ENCODE data around the gene SBNO2. TPM values are rescaled to one million over a fixed set of nuclear protein-coding genes. Genes with fewer than 3 reads are reported as not detected.
"Not testable (repeated sequence)": the region's sequence is repeated elsewhere in the genome, so short reads cannot be mapped to it uniquely, and the experiment has no call there.

Gene SBNO2
- total RNA-seq, 1 donor from 2014 or later, result 3.3 TPM

DNA sequence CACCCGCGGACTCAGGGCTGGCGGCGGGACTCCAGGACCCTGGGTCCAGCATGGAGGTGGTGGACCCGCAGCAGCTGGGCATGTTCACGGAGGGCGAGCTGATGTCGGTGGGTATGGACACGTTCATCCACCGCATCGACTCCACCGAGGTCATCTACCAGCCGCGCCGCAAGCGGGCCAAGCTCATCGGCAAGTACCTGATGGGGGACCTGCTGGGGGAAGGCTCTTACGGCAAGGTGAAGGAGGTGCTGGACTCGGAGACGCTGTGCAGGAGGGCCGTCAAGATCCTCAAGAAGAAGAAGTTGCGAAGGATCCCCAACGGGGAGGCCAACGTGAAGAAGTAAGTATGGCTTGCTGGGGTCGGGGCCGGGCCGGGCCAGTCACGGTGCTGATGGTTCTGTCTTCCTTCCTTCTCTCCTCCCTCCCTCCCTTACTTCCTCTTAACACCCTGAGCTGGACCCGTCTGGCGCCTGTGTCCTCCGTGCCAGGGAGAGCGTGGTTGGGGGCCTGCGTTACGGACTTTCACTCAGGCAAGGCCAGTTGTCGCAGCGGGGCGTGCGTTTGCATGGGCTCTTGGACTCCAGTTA is 32.9 kb upstream of the SBNO2 start:
- peaks cover 25% of the 10 kb centered on the region for H3F3A ChIP-seq (ENCODE audit: low read depth)
- no peak overlapping the region for H3K27ac ChIP-seq

GRCh38 chr19:1206150-1206863 is 32.2 kb upstream of the SBNO2 start:
- H3K9me3 Mint-ChIP-seq, result no peaks in the 10 kb centered on the region
- peak overlapping the region; percentile 96 for H3K4me3 Mint-ChIP-seq
- Histone ChIP-seq H3K9me3 (ENCODE audit: low read depth) (no peaks in the 10 kb centered on the region), H3F3A (ENCODE audit: low read depth) (peaks cover 25% of the 10 kb centered on the region), H2AFZ (replicated peaks) (no peak overlapping the region), H4K20me1 (ENCODE audit: low read depth) (peaks cover 52% of the 10 kb centered on the region), H3K4me3 (peak overlapping the region; percentile 82), H3K4me1 (peaks cover 17% of the 10 kb centered on the region), H3K27me3 (no peaks in the 10 kb centered on the region), H3K79me2 (ENCODE audit: low read depth) (peaks cover 52% of the 10 kb centered on the region), H3K4me2 (peak overlapping the region; percentile 97), H3K9ac (peak overlapping the region; percentile 53), H3K36me3 (no peaks in the 10 kb centered on the region), H3K27ac (no peak overlapping the region)
- H3K27me3 Mint-ChIP-seq (ENCODE audit: insufficient read depth, low read depth), result peaks cover 6% of the 10 kb centered on the region
- H3K4me1 Mint-ChIP-seq, result peaks cover 26% of the 10 kb centered on the region
- peaks cover 7% of the 10 kb centered on the region for H3K36me3 Mint-ChIP-seq
- DNase-seq (ENCODE audit: low spot score), result peak; percentile 50
- TF ChIP-seq EZH2phosphoT487 (IDR thresholded peaks at IDR 0.05) (no peak), EZH2 (IDR thresholded peaks at IDR 0.05) (no peak)
- TF ChIP-seq, protein P1, sequence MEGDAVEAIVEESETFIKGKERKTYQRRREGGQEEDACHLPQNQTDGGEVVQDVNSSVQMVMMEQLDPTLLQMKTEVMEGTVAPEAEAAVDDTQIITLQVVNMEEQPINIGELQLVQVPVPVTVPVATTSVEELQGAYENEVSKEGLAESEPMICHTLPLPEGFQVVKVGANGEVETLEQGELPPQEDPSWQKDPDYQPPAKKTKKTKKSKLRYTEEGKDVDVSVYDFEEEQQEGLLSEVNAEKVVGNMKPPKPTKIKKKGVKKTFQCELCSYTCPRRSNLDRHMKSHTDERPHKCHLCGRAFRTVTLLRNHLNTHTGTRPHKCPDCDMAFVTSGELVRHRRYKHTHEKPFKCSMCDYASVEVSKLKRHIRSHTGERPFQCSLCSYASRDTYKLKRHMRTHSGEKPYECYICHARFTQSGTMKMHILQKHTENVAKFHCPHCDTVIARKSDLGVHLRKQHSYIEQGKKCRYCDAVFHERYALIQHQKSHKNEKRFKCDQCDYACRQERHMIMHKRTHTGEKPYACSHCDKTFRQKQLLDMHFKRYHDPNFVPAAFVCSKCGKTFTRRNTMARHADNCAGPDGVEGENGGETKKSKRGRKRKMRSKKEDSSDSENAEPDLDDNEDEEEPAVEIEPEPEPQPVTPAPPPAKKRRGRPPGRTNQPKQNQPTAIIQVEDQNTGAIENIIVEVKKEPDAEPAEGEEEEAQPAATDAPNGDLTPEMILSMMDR (IDR thresholded peaks at IDR 0.05), result no peak
- no peak overlapping the region for H3K27ac Mint-ChIP-seq

More for the DNA sequence above, 32.9 kb upstream of the SBNO2 start:
- H3K27me3 ChIP-seq, result no peaks in the 10 kb centered on the region
- Mint-ChIP-seq H3K4me1 (peaks cover 29% of the 10 kb centered on the region), H3K4me3 (peak overlapping the region; percentile 96), H3K27ac (no peak overlapping the region), H3K9me3 (no peaks in the 10 kb centered on the region), H3K27me3 (ENCODE audit: insufficient read depth, low read depth) (peaks cover 6% of the 10 kb centered on the region), H3K36me3 (peaks cover 10% of the 10 kb centered on the region)
- H3K79me2 ChIP-seq (ENCODE audit: low read depth), result peaks cover 59% of the 10 kb centered on the region
- peaks cover 59% of the 10 kb centered on the region for H4K20me1 ChIP-seq (ENCODE audit: low read depth)
- H3K9me3 ChIP-seq (ENCODE audit: low read depth), result no peaks in the 10 kb centered on the region
- peak overlapping the region; percentile 53 for H3K9ac ChIP-seq
- no peaks in the 10 kb centered on the region for H3K36me3 ChIP-seq
- DNase-seq (ENCODE audit: low spot score), result no peak
- H3K4me3 ChIP-seq, result peak overlapping the region; percentile 82
- H2AFZ ChIP-seq (replicated peaks), result no peak overlapping the region
- peak overlapping the region; percentile 97 for H3K4me2 ChIP-seq
- no peak for TF ChIP-seq EZH2 (IDR thresholded peaks at IDR 0.05)
- TF ChIP-seq, protein P1 (IDR thresholded peaks at IDR 0.05), result no peak
- no peak for TF ChIP-seq EZH2phosphoT487 (IDR thresholded peaks at IDR 0.05)
- peaks cover 17% of the 10 kb centered on the region for H3K4me1 ChIP-seq

GRCh38 chr19:1205114-1206099 is 31.3 kb upstream of the SBNO2 start, which contains the start of gene STK11:
Gene STK11 (plus strand): TSS chr19:1205778. CDS start chr19:1206914, 1,136 bp downstream.
- H2AFZ ChIP-seq (replicated peaks), result peak within 1 kb of the TSS; percentile 22
- peaks cover 6% of the 10 kb centered on the region for H3K27me3 Mint-ChIP-seq (ENCODE audit: insufficient read depth, low read depth)

DNA sequence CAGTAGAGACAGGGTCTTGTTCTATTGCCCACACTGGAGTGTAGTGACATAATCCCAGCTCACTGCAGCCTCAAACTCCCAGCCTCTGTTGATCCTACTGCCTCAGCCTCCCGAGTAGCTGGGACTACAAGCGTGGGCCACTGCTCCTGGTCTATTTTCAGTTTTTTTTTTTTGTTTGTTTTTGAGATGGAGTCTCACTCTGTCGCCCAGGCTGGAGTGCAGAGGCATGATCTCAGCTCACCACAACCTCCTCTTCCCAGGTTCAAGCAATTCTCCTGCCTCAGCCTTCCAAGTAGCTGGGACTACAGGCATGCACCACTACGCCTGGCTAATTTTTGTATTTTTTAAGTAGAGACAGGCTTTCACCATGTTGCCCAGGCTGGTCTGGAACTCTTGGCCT is 26.5 kb upstream of the SBNO2 start:
- H3K4me3 Mint-ChIP-seq; H4K20me1 ChIP-seq (ENCODE audit: low read depth); H3K27ac ChIP-seq; H3K4me1 ChIP-seq; H3K9me3 ChIP-seq (ENCODE audit: low read depth); H3K27me3 ChIP-seq; H3K79me2 ChIP-seq (ENCODE audit: low read depth); DNase-seq (ENCODE audit: low spot score); H3K9ac ChIP-seq; H3K36me3 ChIP-seq; H3K4me1 Mint-ChIP-seq; H3K4me2 ChIP-seq; H3K27ac Mint-ChIP-seq; H3K36me3 Mint-ChIP-seq; H3K9me3 Mint-ChIP-seq; H2AFZ ChIP-seq (replicated peaks); H3K27me3 Mint-ChIP-seq (ENCODE audit: insufficient read depth, low read depth); H3K4me3 ChIP-seq: not testable (repeated sequence)
- peaks cover 12% of the 10 kb centered on the region for H3F3A ChIP-seq (ENCODE audit: low read depth)

More at GRCh38 chr19:1205114-1206099, 31.3 kb upstream of the SBNO2 start, which contains the start of gene STK11:
- H3K4me2 ChIP-seq, result peak within 1 kb of the TSS; percentile 97
- peaks cover 17% of the 10 kb centered on the region for H3K4me1 ChIP-seq
- H3K27ac ChIP-seq, result no peak within 1 kb of the TSS
- TF ChIP-seq EZH2phosphoT487 (IDR thresholded peaks at IDR 0.05), result no peak
- no peak for TF ChIP-seq EZH2 (IDR thresholded peaks at IDR 0.05)
- TF ChIP-seq, protein P1 (IDR thresholded peaks at IDR 0.05), result no peak
- H3K9ac ChIP-seq, result peak within 1 kb of the TSS; percentile 53
- no peaks in the 10 kb centered on the region for H3K9me3 Mint-ChIP-seq
- H3F3A ChIP-seq (ENCODE audit: low read depth), result peaks cover 25% of the 10 kb centered on the region
- no peaks in the 10 kb centered on the region for H3K27me3 ChIP-seq
- no peaks in the 10 kb centered on the region for H3K9me3 ChIP-seq (ENCODE audit: low read depth)
- H3K4me1 Mint-ChIP-seq, result peaks cover 23% of the 10 kb centered on the region
- peak; percentile 99 for DNase-seq (ENCODE audit: low spot score)
- H3K4me3 ChIP-seq, result peak within 1 kb of the TSS; percentile 82
- H3K79me2 ChIP-seq (ENCODE audit: low read depth), result peaks cover 43% of the 10 kb centered on the region
- no peak within 1 kb of the TSS for H3K27ac Mint-ChIP-seq
- peaks cover 4% of the 10 kb centered on the region for H3K36me3 Mint-ChIP-seq
- peak within 1 kb of the TSS; percentile 96 for H3K4me3 Mint-ChIP-seq
- peaks cover 43% of the 10 kb centered on the region for H4K20me1 ChIP-seq (ENCODE audit: low read depth)
- H3K36me3 ChIP-seq, result no peaks in the 10 kb centered on the region

All from neural progenitor cell (in vitro differentiated cells).